Mucosa of descending colon (tissue), 3 donors: ENCODE data around the gene CCDC180. TPM values are rescaled to one million over a fixed set of nuclear protein-coding genes. Genes with fewer than 3 reads are reported as not detected.

Experiments
- ATAC-seq: fragments of 200-7000 bp; cut with Tn5 transposase; one replicate; pipeline ENCODE4 v1.9.1; 2020; ENCODE audit warnings: mild to moderate bottlenecking, moderate library complexity
- DNase-seq, 3 donors: peaks; one replicate each; pipeline ENCODE4 v3.0.0-alpha.2; 2020
- H3K36me3 ChIP-seq: fragments of 200-600 bp; one replicate; pipeline ENCODE4 v1.8.0; 2021; ENCODE audit warnings: low read depth, mild to moderate bottlenecking
- H3K4me1 ChIP-seq: fragments of 200-600 bp; one replicate; pipeline ENCODE4 v1.8.0; 2021; ENCODE audit warnings: low read depth, mild to moderate bottlenecking
- H3K4me3 ChIP-seq: fragments of 200-600 bp; one replicate; pipeline ENCODE4 v1.8.0; 2021; ENCODE audit warnings: mild to moderate bottlenecking
- H3K9me3 ChIP-seq: fragments of 200-600 bp; one replicate; pipeline ENCODE4 v1.8.0; 2021; ENCODE audit warnings: mild to moderate bottlenecking
- intact Hi-C, 2 donors: fragments of 100-400 bp; cut with DNase I in 1 of 2; cut with micrococcal nuclease in 1 of 2; formaldehyde crosslinking; loops; one replicate each; pipeline versions ENCODE4 v1.11.0 to v1.11.1; 2022; cut with DNase I, micrococcal nuclease
- total RNA-seq, 3 donors: library from RNA; stranded (reverse); fragmentation: NEBNext Ultra II Directional in 2 of 3; extraction: Animal tissue kit (Norgen Biotek cat#: 25700) in 2 of 3; gene quantifications; one replicate each; pipeline versions ENCODE4 v1.2.1 to v1.2.4, GENCODE V29; 2021 to 2023
- TF ChIP-seq, protein P1 (sequence below): fragments of 200-600 bp; IDR thresholded peaks from one replicate; pipeline ENCODE4 v1.8.0; 2022; ENCODE audit warnings: antibody characterized with exemption, mild to moderate bottlenecking
- donor health status: DM: no; HTN: no; CAD: no; lungs with moderate emphysema.
- donor health status: DM: no; HTN: no; CAD: no.
- donor health status: DM: no; HTN: yes; CAD: no.

CCDC180 gene
- total RNA-seq, 3 donors from 2014 or later: 5.0 to 5.6 (median 5.1) TPM

DNA sequence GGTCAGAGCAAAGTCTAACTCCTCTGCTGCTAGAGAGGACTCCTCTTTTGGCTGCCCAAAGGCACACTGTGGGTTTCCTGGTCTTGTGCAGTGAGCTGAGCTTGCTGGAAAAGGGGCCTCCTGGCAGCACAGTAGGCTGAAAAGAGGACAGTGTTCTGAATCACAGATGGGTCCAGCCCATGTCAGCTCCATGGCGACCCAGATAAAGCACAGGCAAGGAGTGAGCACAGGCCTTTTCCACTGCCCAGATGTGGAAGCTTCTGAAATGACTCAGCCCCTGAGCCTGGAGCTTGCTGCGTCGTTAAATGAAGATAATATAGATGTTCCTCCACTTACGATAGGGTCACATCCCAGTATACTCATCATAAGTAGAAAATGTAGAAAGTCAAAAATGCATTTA, 8.1 kb downstream of the CCDC180 start:
- no peak overlapping the region for H3K4me3 ChIP-seq
- ATAC-seq (no peak), DNase-seq (no peak)
- H3K4me1 ChIP-seq: no peaks in the 10 kb centered on the region
- intact Hi-C loops: no loop called here
- no peaks in the 10 kb centered on the region for H3K36me3 ChIP-seq
- TF ChIP-seq, protein P1, sequence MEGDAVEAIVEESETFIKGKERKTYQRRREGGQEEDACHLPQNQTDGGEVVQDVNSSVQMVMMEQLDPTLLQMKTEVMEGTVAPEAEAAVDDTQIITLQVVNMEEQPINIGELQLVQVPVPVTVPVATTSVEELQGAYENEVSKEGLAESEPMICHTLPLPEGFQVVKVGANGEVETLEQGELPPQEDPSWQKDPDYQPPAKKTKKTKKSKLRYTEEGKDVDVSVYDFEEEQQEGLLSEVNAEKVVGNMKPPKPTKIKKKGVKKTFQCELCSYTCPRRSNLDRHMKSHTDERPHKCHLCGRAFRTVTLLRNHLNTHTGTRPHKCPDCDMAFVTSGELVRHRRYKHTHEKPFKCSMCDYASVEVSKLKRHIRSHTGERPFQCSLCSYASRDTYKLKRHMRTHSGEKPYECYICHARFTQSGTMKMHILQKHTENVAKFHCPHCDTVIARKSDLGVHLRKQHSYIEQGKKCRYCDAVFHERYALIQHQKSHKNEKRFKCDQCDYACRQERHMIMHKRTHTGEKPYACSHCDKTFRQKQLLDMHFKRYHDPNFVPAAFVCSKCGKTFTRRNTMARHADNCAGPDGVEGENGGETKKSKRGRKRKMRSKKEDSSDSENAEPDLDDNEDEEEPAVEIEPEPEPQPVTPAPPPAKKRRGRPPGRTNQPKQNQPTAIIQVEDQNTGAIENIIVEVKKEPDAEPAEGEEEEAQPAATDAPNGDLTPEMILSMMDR: no peak
- H3K9me3 ChIP-seq: no peaks in the 10 kb centered on the region

DNA sequence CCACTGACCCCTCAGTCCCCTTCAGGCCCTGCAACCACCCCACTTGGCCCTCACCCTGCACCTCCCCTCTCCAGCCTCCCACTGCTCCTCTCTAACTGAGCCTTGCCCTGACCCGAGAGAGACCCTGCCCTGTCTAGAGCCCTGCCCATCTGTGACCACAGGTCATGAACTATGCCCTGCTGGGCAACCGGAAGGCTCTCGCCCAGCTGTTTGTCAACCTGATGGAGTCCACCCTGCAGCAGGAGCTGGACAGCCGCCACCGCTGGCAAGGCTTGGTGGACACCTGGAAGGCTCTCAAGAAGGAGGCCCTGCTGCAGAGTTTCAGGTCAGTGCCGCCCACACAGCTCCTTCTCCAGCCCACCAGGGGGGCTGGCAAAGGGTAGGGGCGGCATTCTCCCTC, 9.4 kb downstream of the CCDC180 start:
- intact Hi-C loops: no loop called here

DNA sequence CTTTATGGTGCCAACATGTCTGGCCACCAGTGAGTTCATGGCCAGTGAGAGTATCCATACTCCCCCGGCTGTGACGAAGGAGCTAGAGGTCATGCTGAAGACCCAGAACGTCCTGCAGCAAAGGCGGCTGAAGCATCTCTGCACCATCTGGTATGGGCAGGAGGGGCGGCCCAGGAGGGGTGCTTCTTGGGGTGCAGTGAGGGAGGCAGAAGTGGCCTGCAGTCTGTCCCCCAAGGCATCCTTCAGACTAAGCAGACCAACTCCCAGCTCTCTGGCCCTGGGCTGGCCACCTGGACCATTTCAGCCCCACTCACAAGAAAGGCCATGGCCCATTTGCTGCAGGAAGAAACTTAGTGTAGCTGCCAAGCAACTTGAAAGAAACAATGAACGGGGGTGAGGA, 11.0 kb downstream of the CCDC180 start:
- DNase-seq (no peak), ATAC-seq (no peak)
- TF ChIP-seq, protein P1: no peak
- H3K4me1 ChIP-seq: no peaks in the 10 kb centered on the region
- no peak overlapping the region for H3K4me3 ChIP-seq
- no peaks in the 10 kb centered on the region for H3K36me3 ChIP-seq
- intact Hi-C loops: no loop called here
- no peaks in the 10 kb centered on the region for H3K9me3 ChIP-seq

More for the DNA sequence above, 9.4 kb downstream of the CCDC180 start:
- ATAC-seq (no peak), DNase-seq (no peak)
- Histone ChIP-seq H3K36me3 (no peaks in the 10 kb centered on the region), H3K4me3 (no peak overlapping the region), H3K9me3 (no peaks in the 10 kb centered on the region), H3K4me1 (no peaks in the 10 kb centered on the region)
- TF ChIP-seq, protein P1: no peak

DNA sequence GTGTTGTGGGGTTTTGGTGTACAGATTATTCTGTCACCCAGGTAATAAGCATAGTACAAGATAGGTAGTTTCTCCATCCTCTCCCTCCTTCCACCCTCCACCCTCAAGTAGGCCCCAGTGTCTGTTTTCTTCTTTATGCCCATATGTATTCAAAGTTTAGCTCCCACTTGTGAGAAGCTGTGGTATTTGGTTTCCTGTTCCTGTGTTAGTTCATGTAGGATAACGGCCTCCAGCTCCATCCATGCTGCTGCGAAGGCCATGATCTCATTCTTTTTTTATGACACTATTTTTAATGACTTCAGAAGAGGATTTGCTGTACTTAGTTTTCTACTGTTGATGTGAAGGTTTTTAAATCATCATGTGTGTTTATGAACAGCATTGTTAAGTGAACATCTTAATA, 11.9 kb downstream of the CCDC180 start:
- Histone ChIP-seq H3K9me3 (no peaks in the 10 kb centered on the region), H3K4me1 (no peaks in the 10 kb centered on the region), H3K4me3 (no peak overlapping the region), H3K36me3 (no peaks in the 10 kb centered on the region)
- TF ChIP-seq, protein P1: no peak
- no peak for ATAC-seq
- DNase-seq: no peak
- intact Hi-C loops: no loop called here

DNA sequence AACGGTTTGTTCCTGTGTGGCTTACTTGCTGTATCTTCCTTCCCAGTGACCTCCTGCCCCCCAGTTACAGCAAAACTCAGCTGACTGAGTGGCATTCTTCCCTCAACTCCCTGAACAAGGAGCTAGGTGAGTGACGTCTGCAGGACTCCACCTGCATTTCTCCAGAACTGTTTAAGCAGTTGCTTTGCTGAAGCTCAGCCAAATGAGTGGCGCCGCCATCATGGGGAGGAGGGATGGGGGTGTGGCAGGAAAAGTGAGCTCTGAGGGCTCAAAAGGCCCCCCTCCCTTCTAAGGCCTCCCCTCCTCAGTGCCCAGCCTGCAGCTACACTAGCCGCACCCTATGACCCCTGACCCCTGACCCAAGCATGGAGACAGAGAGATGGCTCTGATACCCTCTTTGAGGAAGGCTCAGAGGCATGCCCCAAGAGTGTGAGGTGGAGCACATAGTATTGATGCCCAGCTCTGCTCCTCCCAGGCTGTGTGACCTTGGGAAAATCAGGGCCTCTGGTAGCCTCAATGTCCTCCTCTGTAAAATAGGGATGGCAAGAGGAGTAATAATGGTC, 12.7 kb downstream of the CCDC180 start:
- ATAC-seq: no peak
- Histone ChIP-seq H3K4me3 (no peak overlapping the region), H3K9me3 (no peaks in the 10 kb centered on the region), H3K4me1 (no peaks in the 10 kb centered on the region), H3K36me3 (no peaks in the 10 kb centered on the region)
- intact Hi-C loops: no loop called here
- TF ChIP-seq, protein P1: no peak
- no peak for DNase-seq

DNA sequence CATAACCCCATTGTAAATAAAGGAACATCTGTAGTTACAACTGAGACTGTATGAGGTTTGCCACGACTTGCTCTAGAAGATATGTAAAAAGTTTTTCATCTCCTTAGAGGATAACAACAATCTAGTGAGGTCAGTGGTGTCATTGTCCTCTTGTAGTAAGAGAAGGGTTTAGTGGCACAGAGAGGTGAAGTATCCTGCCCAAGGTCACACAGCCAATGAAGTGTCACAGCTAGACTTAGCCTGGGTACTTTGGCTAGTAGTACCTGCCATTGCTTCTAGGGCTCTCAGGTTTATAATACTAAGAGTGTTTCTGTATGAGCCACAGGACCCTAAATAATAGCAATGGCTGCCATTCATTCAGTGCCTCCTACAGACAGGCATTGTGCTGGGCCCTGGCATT, 13.8 kb downstream of the CCDC180 start:
- no peak for DNase-seq
- ATAC-seq: no peak
- Histone ChIP-seq H3K36me3 (no peaks in the 10 kb centered on the region), H3K4me3 (no peak overlapping the region), H3K9me3 (no peaks in the 10 kb centered on the region), H3K4me1 (no peaks in the 10 kb centered on the region)
- intact Hi-C loops: no loop called here
- TF ChIP-seq, protein P1: no peak
